ENCODE data around the gene AIRE. TPM values are rescaled to one million over a fixed set of nuclear protein-coding genes. Genes with fewer than 3 reads are reported as not detected.
"Not testable (repeated sequence)": the region's sequence is repeated elsewhere in the genome, so short reads cannot be mapped to it uniquely, and the experiment has no call there.

The AIRE gene
- total RNA-seq, result not detected in 2 replicates

DNA sequence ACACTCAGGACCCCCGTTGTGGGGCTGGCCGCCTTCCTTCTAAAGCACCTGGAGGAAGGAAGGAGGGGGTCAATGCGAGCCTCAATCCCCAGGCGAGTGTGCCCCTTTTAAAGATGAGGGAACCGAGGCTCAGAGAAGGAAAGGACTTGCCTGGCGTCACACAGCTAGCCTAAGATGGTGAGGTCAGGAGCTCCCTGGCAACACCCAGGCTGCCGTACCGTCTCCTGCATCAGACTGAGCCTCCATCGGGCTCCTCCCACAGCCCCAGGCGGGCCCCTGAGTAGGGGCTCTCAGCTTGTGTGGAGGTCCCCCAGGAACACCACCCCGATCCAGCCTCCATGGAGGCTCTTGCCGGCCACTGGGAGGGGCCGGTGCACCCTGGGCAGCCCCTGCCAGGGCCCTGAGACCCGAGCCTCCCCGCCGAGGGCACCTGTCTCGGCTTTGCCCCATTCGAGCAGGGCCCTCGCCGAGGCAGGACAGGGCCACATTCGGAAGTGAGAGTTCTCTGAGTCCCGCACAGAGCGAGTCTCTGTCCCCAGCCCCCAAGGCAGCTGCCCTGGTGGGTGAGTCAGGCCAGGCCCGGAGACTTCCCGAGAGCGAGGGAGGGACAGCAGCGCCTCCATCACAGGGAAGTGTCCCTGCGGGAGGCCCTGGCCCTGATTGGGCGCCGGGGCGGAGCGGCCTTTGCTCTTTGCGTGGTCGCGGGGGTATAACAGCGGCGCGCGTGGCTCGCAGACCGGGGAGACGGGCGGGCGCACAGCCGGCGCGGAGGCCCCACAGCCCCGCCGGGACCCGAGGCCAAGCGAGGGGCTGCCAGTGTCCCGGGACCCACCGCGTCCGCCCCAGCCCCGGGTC is at the start of gene AIRE:
Gene AIRE, plus strand, starts transcription at position 739 of the 855 bp plus-strand sequence. CDS start 131 bp downstream, outside the sequence.
- DNase-seq (ENCODE audit: extremely low read depth, low read depth, low spot score), result no peak

DNA sequence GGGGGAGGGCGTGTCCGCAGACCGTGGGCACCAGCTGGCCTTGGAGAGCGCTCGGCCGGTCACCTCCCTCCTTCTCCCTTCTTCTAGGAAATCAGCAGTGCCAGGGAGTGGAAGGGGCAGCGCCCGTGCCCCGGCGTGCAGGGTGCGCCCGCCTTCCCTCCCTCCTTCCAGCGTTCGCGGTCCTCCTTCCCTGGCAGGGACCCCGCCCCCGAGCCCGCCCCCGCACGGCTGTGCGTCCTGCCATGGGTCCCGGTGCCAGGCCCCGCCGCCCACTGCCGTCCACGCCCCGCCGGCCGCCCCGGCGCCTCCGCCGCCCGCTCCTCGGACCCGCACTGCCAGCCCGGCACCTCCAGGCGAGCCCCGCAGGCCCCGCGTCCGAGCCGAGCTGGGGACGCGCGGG is 45.3 kb upstream of the AIRE start:
- DNase-seq (ENCODE audit: extremely low read depth, low read depth, low spot score), result not testable (repeated sequence)

DNA sequence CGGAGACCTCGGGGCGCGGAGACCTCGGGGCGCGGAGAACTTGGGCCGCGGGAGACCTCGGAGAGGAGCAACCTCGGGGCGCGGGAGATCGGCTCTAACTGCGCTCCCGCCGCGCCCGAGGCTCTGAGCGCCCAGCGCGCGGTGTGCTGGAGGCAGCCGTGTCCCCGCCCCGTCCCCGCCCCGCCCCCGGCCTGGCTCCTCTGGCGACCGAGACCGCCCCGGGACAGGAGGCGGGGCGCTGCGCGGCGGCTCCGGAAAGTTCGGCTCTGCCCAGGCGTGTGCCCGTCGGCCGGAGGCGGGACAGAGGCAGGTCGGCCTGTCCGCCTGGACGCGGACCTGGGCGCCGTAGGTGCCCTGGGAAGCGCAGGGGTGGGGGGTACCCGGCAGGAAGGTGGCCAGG is 44.8 kb upstream of the AIRE start, which contains the start of gene ICOSLG:
Gene ICOSLG, minus strand, starts transcription at position 102 of the 400 bp plus-strand sequence. CDS start 126 bp downstream, outside the sequence.
- not testable (repeated sequence) for DNase-seq (ENCODE audit: extremely low read depth, low read depth, low spot score)

GRCh38 chr21:44241281-44241680 is 44.4 kb upstream of the AIRE start:
- DNase-seq (ENCODE audit: extremely low read depth, low read depth, low spot score), result not testable (repeated sequence)

GRCh38 chr21:44243980-44244379 is 41.7 kb upstream of the AIRE start:
- not testable (repeated sequence) for DNase-seq (ENCODE audit: extremely low read depth, low read depth, low spot score)

DNA sequence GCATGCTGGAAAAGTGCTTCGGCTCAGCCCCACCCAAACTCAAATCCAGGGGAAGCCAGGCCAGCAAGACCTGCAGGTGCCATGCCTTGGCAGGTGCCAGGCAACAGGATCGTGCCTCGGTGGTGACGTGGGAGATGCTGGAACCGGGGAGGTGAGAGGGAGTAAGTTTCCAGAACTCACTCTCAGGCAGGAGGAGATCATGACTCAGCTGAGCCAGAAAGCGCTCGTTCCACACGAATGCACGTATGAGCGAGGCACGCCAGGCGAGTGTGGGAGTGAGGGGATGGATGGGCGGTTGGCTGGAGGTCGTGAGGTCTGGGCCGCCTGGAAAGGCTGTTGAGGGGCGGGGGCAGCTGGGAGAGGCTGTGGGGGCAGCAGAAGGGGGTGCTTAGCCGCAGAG is 37.8 kb upstream of the AIRE start:
- not testable (repeated sequence) for DNase-seq (ENCODE audit: extremely low read depth, low read depth, low spot score)

DNA sequence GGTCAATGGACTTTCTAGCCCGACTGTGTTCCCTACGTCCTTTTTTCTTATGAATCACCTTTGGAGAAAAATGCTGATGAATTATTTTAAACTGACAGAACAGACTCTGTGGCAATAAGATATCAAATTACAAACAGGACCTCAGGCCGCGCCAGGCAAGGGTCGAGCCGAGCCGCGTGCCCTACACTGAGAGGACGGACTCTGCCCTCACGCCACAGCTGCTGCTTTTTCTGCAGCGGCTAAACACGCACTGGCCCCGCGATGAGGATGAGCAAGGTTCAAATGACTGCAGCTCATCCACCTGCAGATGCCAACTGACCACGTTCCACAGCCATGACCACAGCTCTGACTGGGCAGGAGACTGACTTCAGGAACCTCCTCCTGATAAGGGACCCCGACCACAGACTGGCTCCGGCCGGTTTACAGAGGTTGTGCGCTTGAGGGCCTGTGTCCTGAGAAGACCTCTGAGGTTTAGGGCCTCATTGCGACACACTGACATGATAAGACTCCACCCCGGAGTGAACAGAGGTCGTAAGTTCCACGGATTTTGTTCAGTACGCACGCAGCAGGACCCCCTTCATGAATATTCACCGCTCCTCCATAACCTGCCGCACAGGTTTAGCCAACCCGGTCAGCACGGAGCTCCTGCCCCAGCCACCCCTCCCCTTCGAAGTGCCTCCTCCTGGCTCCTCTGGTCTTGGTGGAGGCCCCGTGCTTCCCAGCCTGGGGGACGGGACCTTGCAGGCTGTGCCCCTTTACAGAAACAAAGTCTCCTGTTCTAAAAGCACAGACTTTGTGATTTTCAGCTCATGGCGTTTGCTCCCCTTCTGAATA is 36.3 kb upstream of the AIRE start:
- not testable (repeated sequence) for DNase-seq (ENCODE audit: extremely low read depth, low read depth, low spot score)

- peak; percentile 0 for DNase-seq (ENCODE audit: extremely low read depth, low read depth, low spot score)
Observed at GRCh38 chr21:44253832-44254710, 31.6 kb upstream of the AIRE start.

GRCh38 chr21:44255511-44255981 is 30.1 kb upstream of the AIRE start:
- DNase-seq (ENCODE audit: extremely low read depth, low read depth, low spot score), result no peak

GRCh38 chr21:44258056-44258725 is 27.5 kb upstream of the AIRE start:
- DNase-seq (ENCODE audit: extremely low read depth, low read depth, low spot score), result no peak

GRCh38 chr21:44259082-44259705 is 26.5 kb upstream of the AIRE start:
- no peak for DNase-seq (ENCODE audit: extremely low read depth, low read depth, low spot score)

DNA sequence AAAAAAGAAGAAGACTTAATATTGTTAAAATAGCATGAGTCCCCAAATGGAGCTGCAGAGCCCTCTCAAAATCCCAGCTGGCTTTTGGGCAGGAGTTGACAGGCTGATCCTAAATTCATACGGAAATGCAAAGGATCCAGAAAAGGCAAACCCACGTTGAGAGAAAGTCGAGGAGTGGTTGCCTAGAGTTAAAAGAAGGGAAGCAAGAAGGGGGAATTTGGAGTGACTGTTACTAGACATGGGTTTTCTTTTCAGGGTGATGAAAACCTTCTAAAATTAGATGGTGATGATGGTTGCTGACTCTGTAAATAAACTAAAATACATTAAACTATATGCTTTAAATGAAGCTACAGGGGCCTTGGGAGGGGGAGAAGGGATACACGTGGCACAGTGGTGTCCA is 25.6 kb upstream of the AIRE start:
- no peak for DNase-seq (ENCODE audit: extremely low read depth, low read depth, low spot score)

DNA sequence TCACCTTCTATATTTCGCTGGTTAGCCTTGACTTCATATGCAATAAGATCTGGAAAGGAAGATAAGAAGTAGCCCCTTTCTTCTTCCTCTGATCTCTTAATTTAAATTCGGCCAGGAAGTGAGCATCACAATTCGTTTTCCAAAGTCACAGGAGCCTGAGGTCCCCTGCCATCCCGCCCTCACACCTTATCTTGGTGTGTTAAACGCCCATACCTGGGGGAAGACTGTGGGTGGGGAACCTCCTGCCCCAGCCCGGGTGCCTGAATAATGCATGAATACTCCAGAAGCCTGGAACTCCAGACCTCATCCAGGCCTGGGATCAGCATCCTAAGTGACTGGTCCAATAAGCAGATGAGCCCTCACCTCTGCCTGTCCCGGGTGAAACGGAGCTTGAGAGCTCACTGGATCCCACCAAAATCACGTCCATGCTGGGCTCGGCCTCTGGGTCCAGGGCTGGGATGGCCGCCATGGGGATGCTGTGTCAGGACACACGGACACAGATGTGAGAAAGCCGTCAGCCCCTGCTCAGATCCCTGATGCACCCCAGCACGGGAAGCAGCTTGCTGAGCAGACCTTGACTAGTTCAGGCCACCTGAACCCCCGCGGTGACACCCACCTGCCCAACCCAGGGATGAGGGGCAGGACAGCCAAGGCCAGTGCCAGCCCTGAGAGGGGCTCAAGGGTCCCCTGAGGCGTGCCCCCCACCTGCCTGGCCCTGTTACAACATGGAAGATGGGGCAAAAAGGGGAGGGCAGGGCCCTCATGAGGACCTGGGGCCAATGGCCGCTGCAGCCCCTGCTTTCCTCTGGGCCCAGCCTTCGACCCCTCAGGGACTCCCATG is 24.7 kb upstream of the AIRE start:
- DNase-seq (ENCODE audit: extremely low read depth, low read depth, low spot score), result no peak

- DNase-seq (ENCODE audit: extremely low read depth, low read depth, low spot score), result no peak
Observed at GRCh38 chr21:44261675-44262295, 23.9 kb upstream of the AIRE start, which contains the start of gene DNMT3L. DNMT3L (minus strand) TSS chr21:44261897; CDS start chr21:44261259, 638 bp downstream.

GRCh38 chr21:44262338-44263056 is 23.2 kb upstream of the AIRE start:
- no peak for DNase-seq (ENCODE audit: extremely low read depth, low read depth, low spot score)

- DNase-seq (ENCODE audit: extremely low read depth, low read depth, low spot score), result no peak
Observed at GRCh38 chr21:44263221-44263760, 22.4 kb upstream of the AIRE start.

GRCh38 chr21:44263768-44264167 is 21.9 kb upstream of the AIRE start:
- DNase-seq (ENCODE audit: extremely low read depth, low read depth, low spot score), result no peak

Data from glomerular endothelial cell (primary cell).